GM12864 (cell line): Measurements from ENCODE around the gene NPY5R.

Experiments used
- DNase-seq: peaks from one replicate; pipeline ENCODE4 v3.0.0-alpha.2; 2011; ENCODE audit warnings: low read depth
- H3K4me3 ChIP-seq: 2 replicates; pipeline ENCODE4 v1.5.1; 2011; ENCODE audit warnings: mild to moderate bottlenecking, low read depth, low read length, control low read depth
- CTCF ChIP-seq: IDR thresholded peaks from 2 replicates; pipeline ENCODE4 v1.5.1; 2011; ENCODE audit warnings: low read depth, mild to moderate bottlenecking, moderate library complexity, low read length, control low read depth, inconsistent platforms; ENCODE audit errors: missing control alignments

NPY5R gene

GRCh38 chr4:163356104-163356503 is 12.4 kb downstream of the NPY5R start:
- H3K4me3 ChIP-seq: no peak overlapping the region
- no peak for DNase-seq
- no peak for TF ChIP-seq CTCF

DNA sequence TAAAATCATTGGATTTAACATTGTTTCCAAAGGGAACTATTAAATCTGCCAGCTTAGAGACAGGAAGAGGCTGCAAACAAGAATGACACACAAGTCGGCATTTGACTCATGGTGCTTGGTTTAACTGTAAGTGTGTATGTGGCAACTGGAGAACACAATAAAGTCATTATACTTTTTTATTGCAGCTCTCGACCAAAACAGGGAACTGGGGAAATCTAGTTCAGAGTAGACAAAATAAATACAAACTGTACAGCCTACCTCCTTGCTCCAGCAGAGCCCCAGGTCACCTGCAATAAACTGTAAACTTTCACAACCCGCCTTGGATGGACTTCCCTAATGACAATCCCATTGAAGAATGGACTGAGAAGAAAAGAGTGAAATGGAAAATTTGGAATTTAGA is 24.0 kb downstream of the NPY5R start:
- TF ChIP-seq CTCF: no peak
- DNase-seq: no peak
- no peak overlapping the region for H3K4me3 ChIP-seq

DNA sequence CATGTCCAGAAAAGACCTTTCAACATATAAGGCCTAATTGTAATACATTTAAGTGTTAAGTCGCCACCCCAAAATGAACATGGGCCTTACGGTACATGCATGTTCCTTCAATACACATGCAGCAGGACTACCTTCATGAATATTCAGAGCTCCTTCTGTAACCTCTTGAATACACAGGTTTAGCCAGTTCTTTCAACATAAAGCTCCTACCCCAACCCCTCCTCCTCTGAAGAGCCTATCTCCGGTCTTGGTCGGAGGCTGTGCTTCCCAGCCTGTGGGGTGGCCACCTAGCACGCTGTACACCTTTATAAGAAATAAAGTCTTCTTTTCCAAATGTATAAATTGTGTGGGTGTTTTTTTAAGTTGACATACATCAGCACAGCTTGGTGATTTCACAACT is 28.3 kb downstream of the NPY5R start:
- no peak for TF ChIP-seq CTCF
- no peak for DNase-seq
- H3K4me3 ChIP-seq: no peak overlapping the region

DNA sequence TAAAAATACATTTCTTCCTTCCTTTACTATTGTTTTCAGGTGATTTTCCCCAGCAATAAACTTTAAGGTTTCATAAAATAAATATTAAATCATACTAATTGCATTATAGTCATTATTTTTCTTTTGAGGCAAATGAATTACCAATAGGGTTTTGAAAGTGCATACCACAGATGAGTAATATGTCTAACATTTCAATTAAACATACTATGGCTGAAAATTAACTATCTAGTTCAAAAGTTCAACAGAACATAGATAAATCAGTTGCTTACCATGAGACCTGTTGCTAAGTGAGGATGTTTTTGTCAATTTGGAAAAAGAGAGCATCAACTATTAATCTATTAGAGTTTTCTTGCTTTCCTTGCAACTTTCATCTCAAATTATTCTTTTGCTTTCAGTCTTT is 35.0 kb downstream of the NPY5R start:
- no peak overlapping the region for H3K4me3 ChIP-seq
- TF ChIP-seq CTCF: no peak
- DNase-seq: no peak

- H3K4me3 ChIP-seq: no peak overlapping the region
- DNase-seq: no peak
- TF ChIP-seq CTCF: no peak
These were observed 37.0 kb downstream of the NPY5R start for GRCh38 chr4:163380703-163381102.

GRCh38 chr4:163382178-163382869 is 38.6 kb downstream of the NPY5R start:
- H3K4me3 ChIP-seq: no peak overlapping the region
- no peak for DNase-seq
- no peak for TF ChIP-seq CTCF

GRCh38 chr4:163384434-163384833 is 40.7 kb downstream of the NPY5R start:
- H3K4me3 ChIP-seq: no peak overlapping the region
- no peak for DNase-seq
- no peak for TF ChIP-seq CTCF
